ENCODE results near the gene FNIP2.

DNA sequence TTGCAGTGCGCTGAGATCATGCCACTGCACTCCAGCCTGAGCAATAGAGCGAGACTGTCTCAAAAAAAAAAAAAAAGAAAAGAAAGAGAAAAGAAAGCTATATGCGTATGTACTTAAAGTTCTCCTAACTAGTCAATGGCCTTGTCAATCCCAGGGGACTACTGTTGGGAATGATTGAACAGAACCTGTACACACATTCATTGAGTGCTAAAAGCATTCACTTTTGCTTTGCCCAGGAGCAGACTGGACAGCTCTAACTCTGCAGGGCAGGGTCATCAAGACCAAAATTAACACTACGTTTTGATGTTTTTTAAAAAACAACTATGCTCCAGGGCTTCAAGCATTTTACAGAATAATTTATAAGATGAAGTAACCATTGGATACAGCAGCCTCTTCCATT is 106.2 kb downstream of the FNIP2 start:
- TF ChIP-seq, protein P1, sequence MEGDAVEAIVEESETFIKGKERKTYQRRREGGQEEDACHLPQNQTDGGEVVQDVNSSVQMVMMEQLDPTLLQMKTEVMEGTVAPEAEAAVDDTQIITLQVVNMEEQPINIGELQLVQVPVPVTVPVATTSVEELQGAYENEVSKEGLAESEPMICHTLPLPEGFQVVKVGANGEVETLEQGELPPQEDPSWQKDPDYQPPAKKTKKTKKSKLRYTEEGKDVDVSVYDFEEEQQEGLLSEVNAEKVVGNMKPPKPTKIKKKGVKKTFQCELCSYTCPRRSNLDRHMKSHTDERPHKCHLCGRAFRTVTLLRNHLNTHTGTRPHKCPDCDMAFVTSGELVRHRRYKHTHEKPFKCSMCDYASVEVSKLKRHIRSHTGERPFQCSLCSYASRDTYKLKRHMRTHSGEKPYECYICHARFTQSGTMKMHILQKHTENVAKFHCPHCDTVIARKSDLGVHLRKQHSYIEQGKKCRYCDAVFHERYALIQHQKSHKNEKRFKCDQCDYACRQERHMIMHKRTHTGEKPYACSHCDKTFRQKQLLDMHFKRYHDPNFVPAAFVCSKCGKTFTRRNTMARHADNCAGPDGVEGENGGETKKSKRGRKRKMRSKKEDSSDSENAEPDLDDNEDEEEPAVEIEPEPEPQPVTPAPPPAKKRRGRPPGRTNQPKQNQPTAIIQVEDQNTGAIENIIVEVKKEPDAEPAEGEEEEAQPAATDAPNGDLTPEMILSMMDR (conservative IDR thresholded peaks at IDR 0.05; ENCODE audit: low read depth, low read length) = no peak
- no peak for TF ChIP-seq EZH2 (IDR thresholded peaks at IDR 0.05; ENCODE audit: low read length, unreplicated experiment)

Measured in PC-3 (cell line).